Adrenal gland (tissue), 5 donors: ENCODE data around the gene XPNPEP3.

Experiments
- CTCF ChIP-seq, 6 experiments: fragments of 450-650 bp in 4 of 6; fragments of 200-600 bp in 2 of 6; sonication (generic) in 1 of 6; IDR thresholded peaks; 1 replicate in 5 of 6; 2 replicates in 1 of 6; pipeline versions ENCODE4 v1.5.1 to v1.8.0; 2016 to 2021; ENCODE audit warnings: antibody characterized with exemption in 6 of 6, mild to moderate bottlenecking in 2 of 6, moderate library complexity in 1 of 6
- POLR2A ChIP-seq, 2 donors: fragments of 450-650 bp; IDR thresholded peaks; one replicate each; pipeline ENCODE4 v1.6.1; 2017; ENCODE audit warnings: antibody characterized with exemption in 2 of 2, mild to moderate bottlenecking in 2 of 2, moderate library complexity in 1 of 2
- donor health status: DM: no; HTN: no; CAD: no.

DNA sequence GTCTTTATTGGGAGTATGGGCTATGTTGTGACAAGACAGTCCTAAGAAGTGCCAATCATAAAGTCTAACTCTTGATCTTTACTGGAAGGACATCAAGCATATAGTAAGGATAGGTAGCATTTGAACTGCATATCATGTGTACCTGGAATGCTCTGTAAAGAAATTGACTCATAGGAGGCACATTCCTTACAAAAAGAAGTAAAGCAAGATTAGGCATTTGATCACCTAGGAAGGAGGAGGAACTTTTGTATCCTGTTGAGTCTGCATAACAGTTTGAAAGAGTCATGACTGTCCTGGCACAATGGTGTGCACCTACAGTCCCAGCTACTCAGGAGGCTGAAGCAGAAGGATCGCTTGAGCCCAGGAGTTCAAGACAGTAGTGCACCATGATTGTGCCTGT lies 47.2 kb downstream of the XPNPEP3 start:
- TF ChIP-seq CTCF (IDR thresholded peaks at IDR 0.05) (no peak), POLR2A (IDR thresholded peaks at IDR 0.05) (no peak)
